Gastrocnemius medialis (tissue), 4 donors: ENCODE measurements around the gene SPOPL. TPM values are rescaled to one million over a fixed set of nuclear protein-coding genes. Genes with fewer than 3 reads are reported as not detected.

Experiments used
- ATAC-seq, 2 donors: fragments of 150-250 bp; one replicate each; pipeline ENCODE4 v1.9.1; 2016
- DNase-seq, 2 donors: peaks; one replicate each; pipeline ENCODE4 v3.0.0-alpha.2; 2019
- H3K27ac ChIP-seq, 4 donors: fragments of 200-600 bp; sonication (generic); 1 replicate in 1 of 4; 2 replicates in 3 of 4; pipeline ENCODE4 v1.5.1; 2016 to 2018; ENCODE audit warnings: mild to moderate bottlenecking in 2 of 4, moderate library complexity in 1 of 4
- H3K27me3 ChIP-seq, 3 donors: fragments of 200-600 bp; sonication (generic) in 2 of 3; 1 replicate in 1 of 3; 2 replicates in 2 of 3; pipeline versions ENCODE4 v1.5.1 to v1.6.0; 2016 to 2019; ENCODE audit warnings: mild to moderate bottlenecking in 1 of 3, moderate library complexity in 1 of 3
- H3K36me3 ChIP-seq, 2 donors: fragments of 200-600 bp; sonication (generic) in 1 of 2; one replicate each; pipeline ENCODE4 v1.5.1; 2017 to 2018
- H3K4me1 ChIP-seq, 2 donors: fragments of 200-600 bp; sonication (generic) in 1 of 2; one replicate each; pipeline ENCODE4 v1.5.1; 2016 to 2017; ENCODE audit warnings: mild to moderate bottlenecking in 2 of 2
- H3K4me3 ChIP-seq, 4 donors: fragments of 200-600 bp; sonication (generic) in 3 of 4; 1 replicate in 1 of 4; 2 replicates in 3 of 4; pipeline ENCODE4 v1.5.1; 2016 to 2019; ENCODE audit warnings: mild to moderate bottlenecking in 2 of 4
- H3K9me3 ChIP-seq, 3 donors: fragments of 200-600 bp; sonication (generic) in 2 of 3; 1 replicate in 1 of 3; 2 replicates in 2 of 3; pipeline ENCODE4 v1.5.1; 2016 to 2019
- CTCF ChIP-seq, 5 experiments: fragments of 450-650 bp in 3 of 5; fragments of 200-600 bp in 2 of 5; sonication (generic) in 2 of 5; IDR thresholded peaks in 4 of 5; conservative IDR thresholded peaks in 1 of 5; 1 replicate in 4 of 5; 2 replicates in 1 of 5; pipeline ENCODE4 v1.5.1; 2016 to 2019; ENCODE audit warnings: antibody characterized with exemption in 5 of 5, mild to moderate bottlenecking in 3 of 5, moderate library complexity in 3 of 5
- POLR2A ChIP-seq, 2 donors: fragments of 450-650 bp; IDR thresholded peaks; one replicate each; pipeline ENCODE4 v1.6.1; 2017; ENCODE audit warnings: antibody characterized with exemption in 2 of 2, mild to moderate bottlenecking in 2 of 2, moderate library complexity in 2 of 2
- in situ Hi-C, 4 donors: fragments of 200-750 bp; cut with MboI; loops; one replicate each; pipeline versions ENCODE4 v1.15.0 to v1.8.0; 2017; ENCODE audit warnings: low sequenced_read_pairs in 4 of 4
- intact Hi-C: fragments of 100-400 bp; cut with DNase I; formaldehyde crosslinking; loops from one replicate; pipeline ENCODE4 v1.15.1; 2023; ENCODE audit warnings: low total_unique reads
- total RNA-seq, 4 donors: library from RNA; depleted of rRNA; stranded (reverse); fragments of >200 nt; gene quantifications; one replicate each; pipeline versions ENCODE4 v1.1.0 to v1.2.3, GENCODE V29; 2016

Gene SPOPL
- total RNA-seq, 4 donors from 2014 or later, result 11.2 to 17.7 (median 12.5) TPM

- Histone ChIP-seq H3K27ac (no peak overlapping the region), H3K9me3 (no peaks in the 10 kb centered on the region), H3K36me3 (peaks cover 0 to 33% of the 10 kb centered on the region in 2 donors), H3K4me3 (no peak overlapping the region), H3K4me1 (no peaks in the 10 kb centered on the region), H3K27me3 (no peaks in the 10 kb centered on the region)
- ATAC-seq, result no peak
- DNase-seq, result no peak
- TF ChIP-seq POLR2A (IDR thresholded peaks at IDR 0.05) (no peak), CTCF (IDR thresholded peaks at IDR 0.05 in 4 of 5, conservative IDR thresholded peaks at IDR 0.05 in 1 of 5) (no peak)
- intact Hi-C loops, result no loop called here
- in situ Hi-C loops, result no loop called here
These were observed 58.1 kb downstream of the SPOPL start for GRCh38 chr2:138559641-138560040.

- Histone ChIP-seq H3K4me1 (no peaks in the 10 kb centered on the region), H3K27me3 (no peaks in the 10 kb centered on the region), H3K36me3 (peaks cover 0 to 41% of the 10 kb centered on the region in 2 donors), H3K4me3 (no peak overlapping the region), H3K9me3 (no peaks in the 10 kb centered on the region), H3K27ac (no peak overlapping the region)
- in situ Hi-C loops (no loop called here), intact Hi-C loops (no loop called here)
- DNase-seq (no peak), ATAC-seq (no peak)
- TF ChIP-seq POLR2A (IDR thresholded peaks at IDR 0.05) (no peak), CTCF (IDR thresholded peaks at IDR 0.05 in 4 of 5, conservative IDR thresholded peaks at IDR 0.05 in 1 of 5) (no peak)
These were observed 63.1 kb downstream of the SPOPL start for GRCh38 chr2:138564586-138565229.

- Histone ChIP-seq H3K4me3 (no peak overlapping the region), H3K27me3 (no peaks in the 10 kb centered on the region), H3K36me3 (peaks cover 0 to 46% of the 10 kb centered on the region in 2 donors), H3K4me1 (no peaks in the 10 kb centered on the region), H3K27ac (no peak overlapping the region), H3K9me3 (no peaks in the 10 kb centered on the region)
- in situ Hi-C loops, result no loop called here
- no peak for TF ChIP-seq CTCF (IDR thresholded peaks at IDR 0.05 in 4 of 5, conservative IDR thresholded peaks at IDR 0.05 in 1 of 5)
- TF ChIP-seq POLR2A (IDR thresholded peaks at IDR 0.05), result no peak
- intact Hi-C loops, result no loop called here
- DNase-seq (no peak), ATAC-seq (peak in 1 of 2 donors; percentile 82)
These were observed 63.6 kb downstream of the SPOPL start for GRCh38 chr2:138565230-138565598.

- ATAC-seq, result no peak
These were observed 70.7 kb downstream of the SPOPL start for GRCh38 chr2:138572318-138572717.

More at GRCh38 chr2:138572318-138572717, 70.7 kb downstream of the SPOPL start:
- DNase-seq, result no peak
- Histone ChIP-seq H3K27me3 (no peaks in the 10 kb centered on the region), H3K4me1 (peaks cover 0 to 8% of the 10 kb centered on the region in 2 donors), H3K4me3 (no peak overlapping the region), H3K36me3 (peaks cover 2 to 24% of the 10 kb centered on the region in 2 donors), H3K27ac (no peak overlapping the region), H3K9me3 (peaks cover 0 to 3% (median 0%) of the 10 kb centered on the region in 3 donors)
- no peak for TF ChIP-seq CTCF (IDR thresholded peaks at IDR 0.05 in 4 of 5, conservative IDR thresholded peaks at IDR 0.05 in 1 of 5)
- TF ChIP-seq POLR2A (IDR thresholded peaks at IDR 0.05), result no peak
- intact Hi-C loops (no loop called here), in situ Hi-C loops (no loop called here)
